OCI-LY1 (cell line): ENCODE measurements around the gene KRTAP22-1.

Experiments
- EZH2 ChIP-seq: fragments of 200-600 bp; sonication (generic), shearing (Covaris generic); IDR thresholded peaks from 2 replicates; pipeline ENCODE4 v1.8.0; 2017; ENCODE audit warnings: borderline replicate concordance, mixed run types, mild to moderate bottlenecking, antibody characterized with exemption, low read length, moderate library complexity, mixed read lengths
- TF ChIP-seq, protein P1 (sequence below): fragments of 200-600 bp; sonication (generic), shearing (Covaris generic); IDR thresholded peaks from 2 replicates; pipeline ENCODE4 v1.5.1; 2017; ENCODE audit warnings: mild to moderate bottlenecking, antibody characterized with exemption, low read length, moderate library complexity, mixed read lengths

DNA sequence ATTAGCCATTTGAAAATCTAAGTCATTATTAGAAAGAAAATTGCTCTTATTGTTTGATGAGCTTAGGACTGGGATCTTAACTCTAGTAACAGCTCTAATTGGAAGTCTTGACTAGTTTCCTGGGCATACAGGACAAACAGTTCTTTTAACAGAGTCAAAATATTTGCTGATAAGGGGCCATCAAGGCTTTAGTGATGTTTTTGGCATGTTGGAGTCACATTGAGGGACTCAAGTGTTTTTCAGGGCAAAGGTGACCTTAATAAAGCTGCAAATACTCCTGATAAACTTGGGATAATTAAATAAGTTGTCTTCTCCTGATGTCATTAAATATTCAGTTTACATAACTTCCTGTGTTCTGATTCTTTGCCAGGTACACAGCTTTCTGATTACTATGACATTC lies 33.3 kb upstream of the KRTAP22-1 start:
- TF ChIP-seq, protein P1, sequence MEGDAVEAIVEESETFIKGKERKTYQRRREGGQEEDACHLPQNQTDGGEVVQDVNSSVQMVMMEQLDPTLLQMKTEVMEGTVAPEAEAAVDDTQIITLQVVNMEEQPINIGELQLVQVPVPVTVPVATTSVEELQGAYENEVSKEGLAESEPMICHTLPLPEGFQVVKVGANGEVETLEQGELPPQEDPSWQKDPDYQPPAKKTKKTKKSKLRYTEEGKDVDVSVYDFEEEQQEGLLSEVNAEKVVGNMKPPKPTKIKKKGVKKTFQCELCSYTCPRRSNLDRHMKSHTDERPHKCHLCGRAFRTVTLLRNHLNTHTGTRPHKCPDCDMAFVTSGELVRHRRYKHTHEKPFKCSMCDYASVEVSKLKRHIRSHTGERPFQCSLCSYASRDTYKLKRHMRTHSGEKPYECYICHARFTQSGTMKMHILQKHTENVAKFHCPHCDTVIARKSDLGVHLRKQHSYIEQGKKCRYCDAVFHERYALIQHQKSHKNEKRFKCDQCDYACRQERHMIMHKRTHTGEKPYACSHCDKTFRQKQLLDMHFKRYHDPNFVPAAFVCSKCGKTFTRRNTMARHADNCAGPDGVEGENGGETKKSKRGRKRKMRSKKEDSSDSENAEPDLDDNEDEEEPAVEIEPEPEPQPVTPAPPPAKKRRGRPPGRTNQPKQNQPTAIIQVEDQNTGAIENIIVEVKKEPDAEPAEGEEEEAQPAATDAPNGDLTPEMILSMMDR: no peak
- TF ChIP-seq EZH2: no peak
